WERI-Rb-1 (cell line): Measurements from ENCODE around the gene CDH4.

Source experiments
- DNase-seq: peaks from one replicate; pipeline ENCODE4 v3.0.0-alpha.2; 2020
- H3K27ac ChIP-seq: fragments of 250-450 bp; sonication (Bioruptor Pico); 2 replicates; pipeline ENCODE4 v1.5.1; 2020; ENCODE audit warnings: mild to moderate bottlenecking, moderate library complexity
- H3K27me3 ChIP-seq: fragments of 250-450 bp; sonication (Bioruptor Pico); 2 replicates; pipeline ENCODE4 v1.5.1; 2021; ENCODE audit warnings: mild to moderate bottlenecking, low read depth, moderate library complexity; ENCODE audit not compliant: insufficient read depth, severe bottlenecking
- H3K36me3 ChIP-seq: fragments of 250-450 bp; sonication (Bioruptor Pico); 2 replicates; pipeline ENCODE4 v1.5.1; 2020; ENCODE audit warnings: mild to moderate bottlenecking, moderate library complexity
- H3K4me3 ChIP-seq: 2 replicates; pipeline ENCODE4 v1.5.1; 2011; ENCODE audit warnings: low read depth, mild to moderate bottlenecking, control low read depth, low read length
- H3K9me3 ChIP-seq: fragments of 250-450 bp; sonication (Bioruptor Pico); 2 replicates; pipeline ENCODE4 v1.5.1; 2021; ENCODE audit warnings: mild to moderate bottlenecking, moderate library complexity; ENCODE audit not compliant: severe bottlenecking
- TF ChIP-seq, protein P1 (sequence below): IDR thresholded peaks from 2 replicates; pipeline ENCODE4 v1.5.1; 2011; ENCODE audit warnings: low read depth, mild to moderate bottlenecking, control low read depth, inconsistent platforms, low read length

CDH4 gene

DNA sequence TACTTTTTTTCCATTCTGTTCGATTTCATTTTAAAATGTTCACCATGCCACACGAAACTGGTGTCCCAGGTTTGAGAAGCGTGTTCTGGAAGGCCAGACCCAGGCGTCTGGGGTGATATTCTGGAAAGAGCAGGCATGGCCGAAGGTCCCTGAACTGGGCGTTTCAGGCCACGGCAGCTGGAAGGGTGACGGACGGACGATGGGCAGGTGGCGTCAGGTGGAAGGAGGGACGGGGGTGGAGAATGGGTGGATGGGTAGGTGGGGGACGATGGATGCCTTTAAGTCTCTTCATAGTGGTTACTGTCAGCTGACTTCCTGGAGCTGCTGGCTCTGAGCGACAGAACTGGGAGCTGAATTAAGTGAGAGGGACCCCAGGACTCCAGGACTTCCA lies 44.6 kb downstream of the CDH4 start:
- Histone ChIP-seq H3K36me3 (no peaks in the 10 kb centered on the region), H3K9me3 (no peaks in the 10 kb centered on the region), H3K27me3 (peaks cover 100% of the 10 kb centered on the region), H3K4me3 (no peak overlapping the region), H3K27ac (no peak overlapping the region)
- no peak for DNase-seq
- TF ChIP-seq, protein P1, sequence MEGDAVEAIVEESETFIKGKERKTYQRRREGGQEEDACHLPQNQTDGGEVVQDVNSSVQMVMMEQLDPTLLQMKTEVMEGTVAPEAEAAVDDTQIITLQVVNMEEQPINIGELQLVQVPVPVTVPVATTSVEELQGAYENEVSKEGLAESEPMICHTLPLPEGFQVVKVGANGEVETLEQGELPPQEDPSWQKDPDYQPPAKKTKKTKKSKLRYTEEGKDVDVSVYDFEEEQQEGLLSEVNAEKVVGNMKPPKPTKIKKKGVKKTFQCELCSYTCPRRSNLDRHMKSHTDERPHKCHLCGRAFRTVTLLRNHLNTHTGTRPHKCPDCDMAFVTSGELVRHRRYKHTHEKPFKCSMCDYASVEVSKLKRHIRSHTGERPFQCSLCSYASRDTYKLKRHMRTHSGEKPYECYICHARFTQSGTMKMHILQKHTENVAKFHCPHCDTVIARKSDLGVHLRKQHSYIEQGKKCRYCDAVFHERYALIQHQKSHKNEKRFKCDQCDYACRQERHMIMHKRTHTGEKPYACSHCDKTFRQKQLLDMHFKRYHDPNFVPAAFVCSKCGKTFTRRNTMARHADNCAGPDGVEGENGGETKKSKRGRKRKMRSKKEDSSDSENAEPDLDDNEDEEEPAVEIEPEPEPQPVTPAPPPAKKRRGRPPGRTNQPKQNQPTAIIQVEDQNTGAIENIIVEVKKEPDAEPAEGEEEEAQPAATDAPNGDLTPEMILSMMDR, result no peak

DNA sequence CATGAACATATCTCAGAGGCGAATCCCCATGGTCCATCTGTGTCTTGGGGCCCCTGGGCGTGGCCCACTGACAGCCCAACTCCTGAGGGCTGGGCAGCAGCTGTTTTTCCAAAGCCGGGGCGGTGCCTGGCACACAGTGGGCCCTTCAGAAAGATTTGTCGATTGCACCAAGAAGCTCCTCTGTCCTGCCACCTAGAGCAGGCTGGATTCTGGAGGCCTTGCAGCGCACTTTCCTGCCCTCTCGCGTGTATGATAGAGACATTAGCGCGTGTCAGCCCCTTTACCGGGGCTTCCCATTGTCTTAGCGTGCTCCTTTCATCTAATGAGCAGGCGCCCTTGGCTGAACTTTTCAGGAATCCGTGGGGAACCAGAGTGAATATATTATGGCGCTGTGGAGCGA lies 45.4 kb downstream of the CDH4 start:
- H3K27me3 ChIP-seq, result peaks cover 98% of the 10 kb centered on the region
- no peak overlapping the region for H3K27ac ChIP-seq
- no peaks in the 10 kb centered on the region for H3K9me3 ChIP-seq
- no peak overlapping the region for H3K4me3 ChIP-seq
- TF ChIP-seq, protein P1, result no peak
- no peak for DNase-seq
- H3K36me3 ChIP-seq, result no peaks in the 10 kb centered on the region

DNA sequence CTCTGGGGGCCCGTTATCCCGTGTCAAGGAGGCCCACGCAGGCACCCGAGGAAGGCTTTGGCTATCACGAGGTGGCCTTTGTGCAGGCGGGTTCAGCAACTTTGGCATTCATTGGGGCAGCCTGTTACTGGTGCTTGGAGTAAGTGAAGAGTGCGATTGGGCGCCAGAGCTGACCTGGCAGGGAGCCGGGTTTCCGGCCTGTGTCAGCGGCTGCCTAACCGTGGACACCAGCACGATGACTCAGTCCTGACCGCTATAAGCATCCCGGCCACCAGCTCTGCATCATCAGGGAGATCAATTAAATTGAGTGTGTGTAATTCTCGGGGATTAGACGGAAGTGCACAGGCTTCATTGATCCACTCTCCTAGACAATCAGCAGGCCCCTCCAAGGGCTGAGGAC lies 45.9 kb downstream of the CDH4 start:
- Histone ChIP-seq H3K36me3 (no peaks in the 10 kb centered on the region), H3K27me3 (peaks cover 98% of the 10 kb centered on the region), H3K4me3 (no peak overlapping the region), H3K27ac (no peak overlapping the region), H3K9me3 (no peaks in the 10 kb centered on the region)
- DNase-seq, result no peak
- TF ChIP-seq, protein P1, result no peak

DNA sequence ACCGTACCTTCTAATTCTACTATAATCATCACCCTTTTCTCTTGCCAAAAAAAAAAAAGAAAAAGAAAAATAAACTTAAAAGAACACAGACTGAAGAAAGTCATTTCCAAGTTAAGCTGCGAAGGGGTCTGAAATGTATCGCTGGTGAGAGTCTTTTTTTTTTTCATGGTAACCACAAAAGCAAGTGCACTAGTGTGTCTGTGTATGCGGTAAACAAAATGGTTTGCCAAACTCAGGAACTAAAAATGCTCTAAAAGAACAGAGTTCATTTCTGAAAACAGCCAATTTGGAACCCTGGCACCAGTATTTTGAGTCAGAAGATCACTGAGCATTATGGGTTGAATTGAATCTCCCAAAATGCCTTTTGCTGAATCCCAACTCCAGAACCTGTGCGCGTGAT lies 46.6 kb downstream of the CDH4 start:
- H3K4me3 ChIP-seq, result no peak overlapping the region
- H3K9me3 ChIP-seq, result no peaks in the 10 kb centered on the region
- peaks cover 98% of the 10 kb centered on the region for H3K27me3 ChIP-seq
- H3K27ac ChIP-seq, result no peak overlapping the region
- TF ChIP-seq, protein P1, result no peak
- no peaks in the 10 kb centered on the region for H3K36me3 ChIP-seq
- DNase-seq, result no peak

DNA sequence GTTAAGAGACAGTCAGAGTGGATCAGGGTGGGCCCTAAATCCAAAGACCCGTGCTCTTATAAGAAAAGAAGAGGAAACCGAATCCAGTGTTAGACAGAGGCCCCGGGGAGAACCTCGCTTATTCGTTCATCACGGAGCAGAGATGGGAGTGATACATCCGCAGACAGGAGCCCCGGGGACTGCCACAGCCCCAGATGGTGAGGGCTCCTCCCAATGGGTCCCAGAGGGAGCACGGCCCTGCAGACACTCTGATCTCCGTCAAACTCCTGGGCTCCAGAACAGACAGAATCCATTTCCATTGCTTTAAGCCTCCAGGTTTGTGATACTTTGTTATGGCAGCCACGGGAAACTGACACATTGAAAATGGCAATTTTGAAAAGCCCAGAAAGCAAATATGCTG lies 47.0 kb downstream of the CDH4 start:
- peaks cover 98% of the 10 kb centered on the region for H3K27me3 ChIP-seq
- no peaks in the 10 kb centered on the region for H3K36me3 ChIP-seq
- H3K4me3 ChIP-seq, result no peak overlapping the region
- DNase-seq, result no peak
- no peak overlapping the region for H3K27ac ChIP-seq
- no peaks in the 10 kb centered on the region for H3K9me3 ChIP-seq
- TF ChIP-seq, protein P1, result no peak

DNA sequence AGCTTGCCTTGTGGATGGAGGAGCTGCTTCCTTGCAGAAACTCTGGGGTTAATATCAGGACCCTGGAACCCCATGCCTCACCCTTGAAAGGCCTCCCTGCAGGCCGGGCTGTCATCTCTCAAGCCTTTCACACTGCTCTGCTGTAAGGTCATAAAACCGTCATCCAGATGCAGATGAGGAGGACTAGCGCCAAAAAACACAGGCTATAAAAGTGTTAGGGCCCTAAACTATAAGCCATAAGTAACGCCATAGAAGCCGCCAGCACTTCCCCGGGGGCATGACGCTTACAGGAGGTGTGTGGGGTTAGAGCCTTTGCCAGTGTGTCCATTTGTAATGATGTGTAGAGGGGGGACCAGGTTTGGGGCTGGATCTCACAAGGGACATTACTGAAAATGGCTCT lies 47.6 kb downstream of the CDH4 start:
- DNase-seq, result no peak
- H3K27ac ChIP-seq, result no peak overlapping the region
- H3K9me3 ChIP-seq, result no peaks in the 10 kb centered on the region
- no peaks in the 10 kb centered on the region for H3K36me3 ChIP-seq
- no peak overlapping the region for H3K4me3 ChIP-seq
- H3K27me3 ChIP-seq, result peaks cover 96% of the 10 kb centered on the region
- TF ChIP-seq, protein P1, result no peak
